NAMALWA (cell line): ENCODE results near the gene ERBB3.
A peak's percentile ranks its signal among the peaks of the same experiment; 100 is the strongest.

ENCODE experiments used
- DNase-seq: peaks from one replicate; pipeline ENCODE4 v3.0.0-alpha.2; 2015; ENCODE audit warnings: low spot score

Gene ERBB3

DNA sequence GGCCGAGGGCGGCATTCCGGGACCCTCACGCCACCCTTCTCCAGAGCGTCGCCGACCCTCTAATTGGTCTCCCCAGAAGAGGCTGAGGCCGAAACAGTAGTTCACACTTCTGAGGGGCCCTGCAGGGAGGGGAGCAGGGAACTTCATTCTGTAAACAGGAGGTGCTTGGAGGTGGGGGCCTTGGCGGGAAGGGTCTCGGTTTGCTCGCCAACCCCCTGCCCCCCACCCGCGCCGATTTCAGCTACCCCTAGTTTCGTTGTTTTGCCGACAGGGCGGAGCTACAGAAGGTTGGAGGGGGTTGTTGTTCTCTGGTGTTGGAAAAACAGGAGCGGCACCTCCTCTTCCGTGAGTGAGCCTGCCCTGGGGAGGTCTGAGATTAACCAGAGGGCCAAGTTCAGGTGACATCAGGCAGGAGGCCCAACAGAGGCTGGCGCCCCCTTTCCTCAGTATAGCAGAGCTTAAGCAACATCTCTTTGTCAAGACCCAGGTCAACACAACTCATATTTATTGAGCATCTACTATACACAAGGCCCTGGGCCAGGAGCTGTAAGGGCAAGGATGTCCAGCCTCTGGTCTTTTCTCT, 682 bp downstream of the ERBB3 start:
- DNase-seq = no peak

DNA sequence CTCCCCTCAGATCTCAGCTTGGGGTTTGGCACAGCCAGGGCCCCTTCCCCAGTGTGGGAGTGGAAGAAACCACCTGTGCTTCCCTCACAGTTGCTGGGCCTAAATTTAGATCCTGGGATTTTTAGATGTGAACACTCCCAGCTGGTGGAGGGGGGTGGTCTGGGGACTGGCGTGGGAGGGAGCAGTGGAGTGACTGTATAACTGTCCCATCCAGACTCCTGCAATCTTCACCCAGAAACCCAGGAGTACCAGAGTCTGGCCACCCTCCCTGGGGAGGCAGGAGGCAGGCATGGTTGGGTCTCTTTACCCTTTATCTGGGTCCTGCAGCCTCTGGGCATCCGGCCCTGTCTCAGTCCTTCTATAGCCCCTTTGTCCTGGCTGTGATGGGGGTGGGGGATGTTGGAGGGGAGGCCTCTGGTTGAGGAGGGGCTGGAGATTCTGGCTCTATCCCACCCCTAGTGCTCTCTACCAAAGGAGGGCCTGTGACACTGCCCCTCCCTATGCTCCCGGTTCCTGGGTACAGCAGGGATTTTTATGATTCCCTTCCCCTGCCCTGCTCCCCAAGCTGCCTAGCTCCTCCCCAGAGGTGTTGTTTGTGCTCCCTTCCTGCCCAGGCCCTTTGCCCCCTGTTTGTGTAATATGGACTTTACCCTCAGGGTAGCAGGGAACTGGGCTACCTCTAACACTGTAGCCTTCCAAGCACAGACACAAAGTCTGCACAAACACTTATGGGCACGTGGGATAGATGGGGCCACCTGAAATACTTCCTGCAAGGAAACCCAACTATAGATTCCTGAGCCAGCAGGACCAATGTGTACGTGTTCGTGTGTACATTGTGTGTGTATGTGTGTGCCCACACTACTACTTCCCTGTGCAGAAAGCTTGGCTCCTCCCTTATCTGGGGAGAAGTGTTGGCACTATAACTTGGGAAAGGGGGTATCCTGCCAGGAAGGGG, 1.7 kb downstream of the ERBB3 start:
- DNase-seq = no peak

DNA sequence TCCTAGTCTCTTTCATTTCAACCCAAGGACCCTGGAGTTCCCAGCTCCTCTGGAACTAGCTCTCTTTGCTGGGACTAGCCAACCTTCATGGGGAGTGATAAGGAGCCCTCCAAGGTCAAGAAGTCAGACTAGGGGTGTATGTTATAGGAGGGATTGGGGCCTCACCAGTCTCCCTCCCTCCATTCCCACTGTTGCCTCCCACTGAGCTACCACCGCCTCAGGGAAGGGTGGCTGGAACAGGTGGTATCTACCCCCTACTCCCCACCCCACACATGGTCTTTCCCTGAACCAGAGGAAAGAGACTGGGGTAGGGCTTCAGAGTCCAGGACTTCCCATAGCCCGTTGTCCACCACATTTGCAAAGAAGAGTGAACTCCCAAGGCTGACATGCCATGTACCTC, 2.4 kb downstream of the ERBB3 start:
- no peak for DNase-seq

- DNase-seq = no peak
These were observed 3.0 kb downstream of the ERBB3 start for GRCh38 chr12:56082967-56083366.

DNA sequence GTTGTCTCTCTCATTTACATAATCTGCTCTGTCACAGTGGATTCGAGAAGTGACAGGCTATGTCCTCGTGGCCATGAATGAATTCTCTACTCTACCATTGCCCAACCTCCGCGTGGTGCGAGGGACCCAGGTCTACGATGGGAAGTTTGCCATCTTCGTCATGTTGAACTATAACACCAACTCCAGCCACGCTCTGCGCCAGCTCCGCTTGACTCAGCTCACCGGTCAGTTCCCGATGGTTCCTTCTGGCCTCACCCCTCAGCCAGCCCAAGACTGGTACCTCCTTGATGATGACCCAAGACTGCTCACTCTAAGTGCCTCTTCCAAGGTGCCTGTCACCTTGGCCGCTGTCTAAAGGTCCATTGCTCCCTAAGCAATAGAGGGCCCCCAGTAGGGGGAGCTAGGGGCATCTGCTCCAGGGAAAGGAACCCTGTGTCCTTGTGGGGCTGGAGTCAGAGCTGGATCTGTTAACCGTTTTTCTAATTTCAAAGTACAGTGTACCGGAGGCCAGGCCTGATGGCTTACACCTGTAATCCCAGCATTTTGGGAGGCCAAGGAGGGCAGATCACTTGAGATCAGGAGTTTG, 5.1 kb downstream of the ERBB3 start:
- peak; percentile 46 for DNase-seq

- DNase-seq = no peak
These were observed 6.1 kb downstream of the ERBB3 start for GRCh38 chr12:56086096-56086495.

DNA sequence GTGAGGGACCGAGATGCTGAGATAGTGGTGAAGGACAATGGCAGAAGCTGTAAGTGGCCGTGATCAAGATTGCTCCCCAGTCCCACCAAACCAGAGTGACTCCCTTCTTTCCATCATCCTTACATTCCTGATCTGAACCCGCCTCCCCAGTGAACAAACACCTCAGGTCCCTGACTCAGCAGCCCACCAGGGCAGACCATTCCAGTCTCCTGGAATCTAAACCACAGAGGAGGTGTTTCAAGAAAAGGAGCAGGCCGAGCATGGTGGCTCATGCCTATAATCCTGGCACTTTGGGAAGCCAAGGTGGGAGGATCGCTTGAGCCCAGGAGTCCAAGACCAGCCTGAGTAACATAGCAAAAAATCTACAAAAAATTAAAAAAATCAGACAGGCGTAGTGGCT, 6.6 kb downstream of the ERBB3 start:
- DNase-seq = no peak

DNA sequence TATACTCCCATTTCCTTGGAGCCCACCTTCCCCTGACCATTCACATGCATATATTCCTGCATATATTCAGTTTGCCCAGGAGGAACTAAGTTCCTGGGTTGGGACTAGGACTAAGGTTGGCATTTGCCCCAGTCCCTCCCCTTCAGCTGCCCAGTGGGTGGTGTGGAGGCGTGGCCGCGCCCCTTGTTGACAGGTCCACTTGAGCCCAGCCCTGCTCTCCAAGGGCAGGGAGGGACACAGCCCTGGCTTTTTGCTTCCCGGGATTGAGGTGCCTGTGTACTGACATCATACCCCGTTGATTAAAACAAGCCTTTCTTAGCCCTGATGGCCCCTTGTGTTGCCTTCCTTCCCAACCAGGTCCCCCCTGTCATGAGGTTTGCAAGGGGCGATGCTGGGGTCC, 7.3 kb downstream of the ERBB3 start:
- no peak for DNase-seq

GRCh38 chr12:56097738-56098137, 17.8 kb downstream of the ERBB3 start:
- DNase-seq = no peak

- no peak for DNase-seq
These were observed 18.6 kb downstream of the ERBB3 start for GRCh38 chr12:56098592-56098991.

DNA sequence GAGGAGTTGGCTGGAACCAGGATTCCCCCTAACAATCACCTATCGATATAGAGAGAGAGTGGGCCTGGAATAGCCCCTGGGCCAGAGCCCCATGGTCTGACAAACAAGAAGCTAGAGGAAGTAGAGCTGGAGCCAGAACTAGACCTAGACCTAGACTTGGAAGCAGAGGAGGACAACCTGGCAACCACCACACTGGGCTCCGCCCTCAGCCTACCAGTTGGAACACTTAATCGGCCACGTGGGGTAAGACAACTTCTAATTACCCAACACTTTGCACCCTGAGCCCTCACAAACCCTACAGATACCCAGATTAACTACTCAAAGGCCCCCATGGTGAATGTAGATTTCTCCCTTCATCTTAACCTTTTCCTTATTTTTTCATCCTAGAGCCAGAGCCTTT, 19.8 kb downstream of the ERBB3 start:
- no peak for DNase-seq

DNA sequence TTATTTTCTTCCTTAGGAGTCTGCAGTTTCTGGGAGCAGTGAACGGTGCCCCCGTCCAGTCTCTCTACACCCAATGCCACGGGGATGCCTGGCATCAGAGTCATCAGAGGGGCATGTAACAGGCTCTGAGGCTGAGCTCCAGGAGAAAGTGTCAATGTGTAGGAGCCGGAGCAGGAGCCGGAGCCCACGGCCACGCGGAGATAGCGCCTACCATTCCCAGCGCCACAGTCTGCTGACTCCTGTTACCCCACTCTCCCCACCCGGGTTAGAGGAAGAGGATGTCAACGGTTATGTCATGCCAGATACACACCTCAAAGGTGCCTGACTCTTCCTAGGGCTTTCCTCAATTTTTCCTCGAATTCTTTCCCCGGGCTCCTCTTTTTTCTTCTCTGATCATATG, 21.1 kb downstream of the ERBB3 start:
- DNase-seq = no peak

DNA sequence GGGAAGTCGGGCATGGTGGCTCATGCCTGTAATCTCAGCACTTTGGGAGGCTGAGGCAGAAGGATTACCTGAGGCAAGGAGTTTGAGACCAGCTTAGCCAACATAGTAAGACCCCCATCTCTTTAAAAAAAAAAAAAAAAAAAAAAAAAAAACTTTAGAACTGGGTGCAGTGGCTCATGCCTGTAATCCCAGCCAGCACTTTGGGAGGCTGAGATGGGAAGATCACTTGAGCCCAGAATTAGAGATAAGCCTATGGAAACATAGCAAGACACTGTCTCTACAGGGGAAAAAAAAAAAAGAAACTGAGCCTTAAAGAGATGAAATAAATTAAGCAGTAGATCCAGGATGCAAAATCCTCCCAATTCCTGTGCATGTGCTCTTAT, 22.7 kb downstream of the ERBB3 start:
- DNase-seq = no peak

DNA sequence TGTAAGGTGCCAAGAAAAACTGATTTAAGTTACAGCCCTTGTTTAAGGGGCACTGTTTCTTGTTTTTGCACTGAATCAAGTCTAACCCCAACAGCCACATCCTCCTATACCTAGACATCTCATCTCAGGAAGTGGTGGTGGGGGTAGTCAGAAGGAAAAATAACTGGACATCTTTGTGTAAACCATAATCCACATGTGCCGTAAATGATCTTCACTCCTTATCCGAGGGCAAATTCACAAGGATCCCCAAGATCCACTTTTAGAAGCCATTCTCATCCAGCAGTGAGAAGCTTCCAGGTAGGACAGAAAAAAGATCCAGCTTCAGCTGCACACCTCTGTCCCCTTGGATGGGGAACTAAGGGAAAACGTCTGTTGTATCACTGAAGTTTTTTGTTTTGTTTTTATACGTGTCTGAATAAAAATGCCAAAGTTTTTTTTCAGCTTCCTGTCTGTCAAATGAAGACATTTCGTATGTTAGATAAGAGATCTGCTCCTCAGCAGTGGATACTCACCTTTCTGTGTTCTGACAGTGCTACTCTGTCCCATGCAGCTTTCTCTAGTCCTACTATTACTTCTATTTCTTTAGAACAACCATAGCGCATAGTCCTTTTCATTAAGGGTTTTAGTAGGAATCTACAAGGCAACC, 23.2 kb downstream of the ERBB3 start:
- DNase-seq = no peak

- no peak for DNase-seq
These were observed 23.8 kb downstream of the ERBB3 start for GRCh38 chr12:56103823-56104108.

GRCh38 chr12:56104109-56104814, 24.3 kb downstream of the ERBB3 start, which contains the start of gene PA2G4:
Gene PA2G4 (plus strand): TSS chr12:56104559. CDS start chr12:56104738, 179 bp downstream.
- peak; percentile 99 for DNase-seq

DNA sequence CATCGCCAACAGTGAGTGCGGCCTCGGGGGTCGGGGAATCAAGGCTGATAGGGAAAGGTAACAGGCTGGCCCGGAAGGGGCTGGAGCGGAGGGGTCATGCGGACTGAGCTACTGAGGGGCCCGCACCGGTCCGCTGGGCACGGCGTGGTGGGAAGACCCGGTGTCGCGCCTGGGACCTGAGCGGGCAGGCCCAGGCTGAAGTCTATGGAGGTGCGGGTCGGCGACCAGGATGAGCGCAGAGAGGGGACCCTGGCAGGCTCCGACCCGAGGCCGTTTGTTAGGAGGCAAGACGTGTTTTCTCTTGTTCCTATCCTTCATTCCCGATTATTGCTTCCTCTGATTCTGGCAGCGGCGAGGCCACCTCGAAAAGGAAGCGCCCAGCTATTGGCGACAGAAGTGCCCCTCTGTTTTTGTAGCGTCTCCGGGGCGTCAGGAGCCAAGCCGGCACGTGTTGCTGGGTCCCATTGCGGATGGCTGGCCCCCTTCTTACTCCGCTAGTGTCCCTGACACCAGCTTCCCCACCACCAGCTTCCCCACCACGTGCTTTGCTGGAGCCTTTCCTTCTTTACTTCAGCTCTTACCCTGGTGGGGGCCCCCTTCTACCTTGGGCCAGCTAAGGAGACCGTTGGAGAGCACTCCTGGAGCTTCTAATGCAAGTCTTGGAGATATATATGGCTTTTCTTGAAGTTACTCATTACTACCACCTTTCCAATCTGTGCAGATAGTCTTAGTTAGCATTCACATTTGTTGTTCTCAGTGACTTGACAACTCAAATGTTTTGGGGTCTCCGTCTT, 25.0 kb downstream of the ERBB3 start:
- DNase-seq = peak; percentile 50

DNA sequence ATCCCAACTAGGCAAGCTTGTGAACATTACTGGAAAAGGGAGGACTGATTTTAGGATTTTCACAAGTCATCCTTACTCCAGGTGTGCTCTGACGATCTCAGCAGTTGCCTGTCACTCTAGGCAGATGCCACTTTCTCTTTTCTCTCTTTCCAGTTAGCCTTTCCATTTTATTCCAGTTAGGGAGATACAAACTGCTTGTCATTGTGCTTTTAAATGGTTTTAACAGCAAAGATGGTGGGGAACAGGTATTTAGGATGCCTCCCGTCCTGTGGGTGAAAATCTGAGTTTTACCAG, 25.6 kb downstream of the ERBB3 start:
- DNase-seq = no peak

- no peak for DNase-seq
These were observed 27.3 kb downstream of the ERBB3 start for GRCh38 chr12:56107242-56107641.

DNA sequence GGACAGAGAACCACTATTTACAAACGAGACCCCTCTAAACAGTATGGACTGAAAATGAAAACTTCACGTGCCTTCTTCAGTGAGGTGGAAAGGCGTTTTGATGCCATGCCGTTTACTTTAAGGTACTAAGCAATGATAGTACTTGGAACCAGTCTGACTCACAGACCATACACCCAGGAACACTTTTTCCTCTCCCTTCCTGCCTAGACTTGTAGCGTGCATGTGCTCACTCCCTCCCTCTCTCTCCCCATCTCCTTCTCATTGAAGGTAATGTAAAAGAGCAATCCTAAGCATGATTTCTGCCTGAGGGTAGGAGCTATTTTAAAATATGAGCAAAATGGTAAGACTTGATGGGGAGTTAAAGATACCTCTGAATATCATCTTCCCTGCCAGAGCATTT, 30.6 kb downstream of the ERBB3 start:
- DNase-seq = no peak

DNA sequence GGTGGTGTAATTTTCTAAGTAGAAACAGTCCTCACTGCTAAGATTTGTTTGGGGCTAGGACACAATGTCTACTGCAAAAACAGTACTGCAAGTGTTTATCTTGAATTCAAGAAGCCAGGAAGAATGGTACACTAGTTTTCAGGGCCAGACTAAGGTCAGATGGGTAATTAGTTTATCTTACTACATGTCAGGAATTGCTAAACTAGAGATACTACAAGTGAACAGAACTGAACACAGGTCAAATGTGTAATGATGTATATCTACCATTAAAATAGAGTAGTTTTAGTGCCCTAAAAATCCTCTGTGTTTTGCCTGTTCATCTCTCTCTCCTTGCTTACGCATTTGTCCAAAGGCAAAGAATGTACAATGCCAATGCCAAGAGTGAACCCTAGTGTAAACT, 34.1 kb downstream of the ERBB3 start:
- no peak for DNase-seq

DNA sequence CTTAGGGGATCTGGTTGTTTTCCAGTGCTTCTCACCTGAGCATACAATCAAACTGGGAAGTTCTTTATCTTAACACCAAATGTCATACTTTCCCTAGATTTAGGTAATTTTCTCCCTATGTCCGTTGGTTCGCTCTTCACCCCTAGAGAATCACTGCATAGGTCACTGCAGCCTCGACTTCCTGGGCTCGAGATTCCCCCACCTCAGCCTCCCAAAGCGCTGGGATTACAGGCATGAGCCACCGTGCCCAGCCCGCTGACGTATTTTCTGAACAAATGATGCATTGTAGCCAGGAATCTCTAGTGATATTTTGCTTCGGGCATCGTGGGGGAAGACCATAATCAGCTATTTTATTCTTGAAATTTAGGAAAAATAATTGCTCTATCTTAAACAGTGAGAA, 35.4 kb downstream of the ERBB3 start:
- no peak for DNase-seq
